HG03457 (cell line): ENCODE data around the gene NELFE.
"Not testable (repeated sequence)": the region's sequence is repeated elsewhere in the genome, so short reads cannot be mapped to it uniquely, and the experiment has no call there.

Experiments
- ATAC-seq: cut with Tn5 transposase; IDR thresholded peaks from one replicate; pipeline ENCODE4 v1.9.1; 2021; ENCODE audit warnings: moderate number of reproducible peaks; ENCODE audit not compliant: unreplicated experiment

The NELFE gene, protein sequence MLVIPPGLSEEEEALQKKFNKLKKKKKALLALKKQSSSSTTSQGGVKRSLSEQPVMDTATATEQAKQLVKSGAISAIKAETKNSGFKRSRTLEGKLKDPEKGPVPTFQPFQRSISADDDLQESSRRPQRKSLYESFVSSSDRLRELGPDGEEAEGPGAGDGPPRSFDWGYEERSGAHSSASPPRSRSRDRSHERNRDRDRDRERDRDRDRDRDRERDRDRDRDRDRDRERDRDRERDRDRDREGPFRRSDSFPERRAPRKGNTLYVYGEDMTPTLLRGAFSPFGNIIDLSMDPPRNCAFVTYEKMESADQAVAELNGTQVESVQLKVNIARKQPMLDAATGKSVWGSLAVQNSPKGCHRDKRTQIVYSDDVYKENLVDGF

GRCh38 chr6:31958741-31959739 lies at the start of gene NELFE, which contains the start of gene SKIC2:
Gene NELFE, minus strand, starts transcription at chr6:31958971. Its CDS starts 525 bp downstream, at chr6:31958446.
Gene SKIC2, plus strand, starts transcription at chr6:31959175. Its CDS starts 18 bp downstream, at chr6:31959193.
- ATAC-seq, result peak; percentile 73

- ATAC-seq, result not testable (repeated sequence)
Measured at GRCh38 chr6:32008037-32008436, 49.3 kb upstream of the NELFE start.

DNA sequence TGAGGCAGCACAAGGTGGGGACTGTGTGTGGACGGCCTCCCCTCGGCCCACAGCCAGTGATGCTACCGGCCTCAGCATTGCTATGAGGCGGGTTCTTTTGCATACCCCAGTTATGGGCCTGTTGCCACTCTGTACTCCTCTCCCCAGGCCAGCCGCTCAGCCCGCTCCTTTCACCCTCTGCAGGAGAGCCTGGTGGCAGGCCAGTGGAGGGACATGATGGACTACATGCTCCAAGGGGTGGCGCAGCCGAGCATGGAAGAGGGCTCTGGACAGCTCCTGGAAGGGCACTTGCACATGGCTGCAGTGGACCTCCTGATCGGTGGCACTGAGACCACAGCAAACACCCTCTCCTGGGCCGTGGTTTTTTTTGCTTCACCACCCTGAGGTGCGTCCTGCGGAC lies 48.3 kb upstream of the NELFE start:
- ATAC-seq, result not testable (repeated sequence)

- ATAC-seq, result not testable (repeated sequence)
Measured at GRCh38 chr6:32005991-32006529, 47.3 kb upstream of the NELFE start.

- ATAC-seq, result not testable (repeated sequence)
Measured at GRCh38 chr6:32005538-32005880, 46.7 kb upstream of the NELFE start.

- ATAC-seq, result not testable (repeated sequence)
Measured at GRCh38 chr6:32004864-32005537, 46.2 kb upstream of the NELFE start.

- not testable (repeated sequence) for ATAC-seq
Measured at GRCh38 chr6:32004393-32004792, 45.6 kb upstream of the NELFE start.

DNA sequence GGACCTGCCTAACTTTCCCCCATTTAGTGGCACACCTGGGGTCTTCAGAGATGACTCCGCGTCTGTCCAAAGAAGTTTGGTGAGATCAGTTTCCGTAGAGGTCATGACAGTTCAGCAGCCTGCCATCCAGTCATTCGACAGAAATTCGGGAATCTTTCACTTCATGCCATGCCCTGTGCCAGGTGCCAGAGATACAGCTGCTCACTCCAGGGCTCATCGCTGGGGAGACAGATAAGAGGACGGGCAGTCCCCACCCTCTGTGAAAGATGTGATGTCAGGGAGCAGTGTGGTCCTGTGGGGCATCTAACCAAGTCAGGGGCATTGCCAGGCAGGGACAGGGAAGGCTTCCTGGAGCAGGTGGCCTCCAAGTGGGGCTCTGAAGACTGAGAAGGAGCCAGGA lies 44.5 kb upstream of the NELFE start:
- ATAC-seq, result not testable (repeated sequence)

DNA sequence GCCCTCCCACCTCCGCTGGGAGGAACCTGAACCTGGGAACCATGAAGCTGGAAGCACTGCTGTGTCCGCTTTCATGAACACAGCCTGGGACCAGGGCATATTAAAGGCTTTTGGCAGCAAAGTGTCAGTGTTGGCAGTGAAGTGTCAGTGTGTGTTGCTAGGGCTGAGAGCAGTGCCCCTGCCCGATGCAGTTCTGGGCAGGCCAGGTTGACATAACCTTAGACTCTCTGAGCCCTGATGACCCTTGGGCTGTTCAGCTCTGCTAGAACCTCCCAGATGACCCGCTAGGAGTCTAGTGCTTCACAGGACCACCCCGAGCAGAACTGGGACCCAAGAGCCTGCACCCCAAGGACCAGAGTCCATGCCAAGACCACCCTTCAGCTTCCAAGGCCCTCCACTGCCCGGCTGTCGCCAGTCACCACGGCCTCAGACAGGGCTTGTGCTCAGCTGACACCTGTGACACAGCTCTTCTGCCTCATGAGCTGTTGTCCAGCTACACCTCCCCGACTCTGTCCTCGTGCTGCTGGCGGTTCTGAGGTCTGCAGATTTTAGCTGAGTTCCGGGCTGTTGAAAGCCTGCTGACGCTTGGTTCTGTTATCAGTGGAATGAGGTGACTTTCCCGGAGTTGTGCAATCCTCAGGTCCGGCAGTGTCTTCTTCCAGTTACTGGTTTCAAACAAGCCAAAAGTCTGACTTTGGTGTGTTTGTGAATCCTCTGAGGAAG lies 43.9 kb upstream of the NELFE start:
- not testable (repeated sequence) for ATAC-seq

DNA sequence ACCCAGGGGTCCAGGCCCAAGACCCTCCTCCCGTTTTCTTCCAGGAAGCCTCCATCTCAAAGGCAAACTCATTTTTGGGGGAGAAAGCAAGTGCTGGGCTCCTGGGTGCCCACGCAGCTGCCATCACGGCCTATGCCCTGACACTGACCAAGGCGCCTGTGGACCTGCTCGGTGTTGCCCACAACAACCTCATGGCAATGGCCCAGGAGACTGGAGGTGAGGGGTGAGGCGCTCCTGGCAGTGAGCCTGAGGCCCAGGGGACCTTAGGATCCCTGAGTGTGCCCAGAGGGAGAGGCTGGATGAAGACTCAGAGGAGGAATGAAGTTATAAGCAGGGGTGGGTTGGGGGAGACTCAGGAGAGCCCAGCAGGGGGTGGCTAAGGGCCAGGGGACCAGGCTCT lies 37.6 kb upstream of the NELFE start:
- not testable (repeated sequence) for ATAC-seq

DNA sequence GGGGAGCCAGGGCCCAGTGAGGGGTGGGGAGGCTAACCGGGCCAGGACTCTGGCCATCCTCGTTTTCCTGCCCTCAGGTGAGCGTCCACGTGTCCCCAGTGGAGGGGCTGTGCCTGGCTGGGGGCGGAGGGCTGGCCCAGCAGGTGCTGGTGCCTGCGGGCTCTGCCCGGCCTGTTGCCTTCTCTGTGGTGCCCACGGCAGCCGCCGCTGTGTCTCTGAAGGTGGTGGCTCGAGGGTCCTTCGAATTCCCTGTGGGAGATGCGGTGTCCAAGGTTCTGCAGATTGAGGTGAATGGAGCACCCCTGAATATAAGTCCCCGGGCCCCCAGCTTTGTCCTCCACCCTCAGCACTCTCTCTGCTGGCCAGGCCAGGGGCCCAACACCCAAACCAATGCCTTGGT lies 35.6 kb upstream of the NELFE start:
- ATAC-seq, result not testable (repeated sequence)

DNA sequence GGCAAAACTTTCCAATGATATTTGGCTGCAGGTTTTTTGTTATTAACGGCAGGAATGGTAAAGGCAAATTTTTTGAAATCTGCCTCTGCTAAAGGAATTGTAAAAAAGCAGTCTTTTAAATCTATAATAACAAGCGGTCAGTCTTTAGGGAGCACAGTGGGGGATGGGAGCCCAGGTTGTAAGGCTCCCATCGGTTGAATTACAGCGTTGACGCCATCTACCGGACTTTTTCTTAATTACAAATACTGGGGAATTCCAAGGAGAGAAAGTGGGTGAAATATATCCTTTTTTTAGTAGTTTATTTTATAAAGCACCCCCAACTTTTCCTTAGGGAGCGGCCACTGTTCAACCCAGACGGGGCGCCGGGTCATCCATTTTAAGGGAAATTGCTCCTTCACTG lies 30.6 kb upstream of the NELFE start:
- not testable (repeated sequence) for ATAC-seq

DNA sequence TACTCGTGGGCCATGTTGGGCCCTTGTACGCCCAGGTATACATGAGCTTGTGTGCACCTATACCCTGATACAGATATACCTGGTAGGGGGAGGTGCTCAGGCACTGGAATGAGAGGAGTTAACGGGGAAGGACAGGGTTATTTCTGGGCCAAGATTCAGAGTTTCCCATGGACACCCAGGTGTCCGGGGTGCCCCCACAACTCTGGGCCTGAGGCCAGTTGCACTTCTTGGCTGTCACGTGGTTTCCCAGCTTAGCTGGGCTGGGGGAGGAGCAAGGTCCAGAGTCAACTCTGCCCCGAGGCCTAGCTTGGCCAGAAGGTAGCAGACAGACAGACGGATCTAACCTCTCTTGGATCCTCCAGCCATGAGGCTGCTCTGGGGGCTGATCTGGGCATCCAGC lies 23.0 kb upstream of the NELFE start, which contains the start of gene C4A:
Gene C4A, plus strand, starts transcription at position 314 of the 400 bp plus-strand sequence. Its CDS starts 51 bp downstream, at position 365.
- not testable (repeated sequence) for ATAC-seq

- ATAC-seq, result not testable (repeated sequence)
Measured at GRCh38 chr6:31980998-31981397, 22.2 kb upstream of the NELFE start.

DNA sequence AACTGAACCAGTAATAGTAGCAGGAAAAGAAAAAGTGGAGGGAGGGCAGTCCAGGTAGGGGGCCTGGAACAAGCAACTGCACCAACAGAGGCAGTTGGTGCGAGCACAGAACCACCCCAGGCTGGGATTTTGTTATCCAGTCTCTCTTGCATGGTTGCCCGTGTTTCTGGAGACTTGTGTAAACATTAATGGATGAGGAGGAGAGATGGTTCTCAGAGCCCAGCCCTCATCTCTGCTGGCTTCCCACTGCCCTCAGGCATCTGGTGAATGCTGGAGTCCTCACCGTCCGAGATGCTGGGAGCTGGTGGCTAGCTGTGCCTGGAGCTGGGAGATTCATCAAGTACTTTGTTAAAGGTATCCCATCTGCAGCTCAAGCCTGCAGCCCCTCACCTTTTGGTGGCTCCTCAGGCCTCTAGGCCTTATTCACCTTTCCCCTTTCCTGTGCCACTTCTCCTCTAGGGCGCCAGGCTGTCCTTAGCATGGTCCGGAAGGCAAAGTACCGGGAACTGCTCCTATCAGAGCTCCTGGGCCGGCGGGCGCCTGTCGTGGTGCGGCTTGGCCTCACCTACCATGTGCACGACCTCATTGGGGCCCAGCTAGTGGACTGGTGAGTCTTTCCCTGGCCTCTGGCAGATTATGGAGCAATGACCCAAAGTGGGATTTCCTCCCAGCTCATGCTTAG lies 21.6 kb upstream of the NELFE start:
- not testable (repeated sequence) for ATAC-seq

DNA sequence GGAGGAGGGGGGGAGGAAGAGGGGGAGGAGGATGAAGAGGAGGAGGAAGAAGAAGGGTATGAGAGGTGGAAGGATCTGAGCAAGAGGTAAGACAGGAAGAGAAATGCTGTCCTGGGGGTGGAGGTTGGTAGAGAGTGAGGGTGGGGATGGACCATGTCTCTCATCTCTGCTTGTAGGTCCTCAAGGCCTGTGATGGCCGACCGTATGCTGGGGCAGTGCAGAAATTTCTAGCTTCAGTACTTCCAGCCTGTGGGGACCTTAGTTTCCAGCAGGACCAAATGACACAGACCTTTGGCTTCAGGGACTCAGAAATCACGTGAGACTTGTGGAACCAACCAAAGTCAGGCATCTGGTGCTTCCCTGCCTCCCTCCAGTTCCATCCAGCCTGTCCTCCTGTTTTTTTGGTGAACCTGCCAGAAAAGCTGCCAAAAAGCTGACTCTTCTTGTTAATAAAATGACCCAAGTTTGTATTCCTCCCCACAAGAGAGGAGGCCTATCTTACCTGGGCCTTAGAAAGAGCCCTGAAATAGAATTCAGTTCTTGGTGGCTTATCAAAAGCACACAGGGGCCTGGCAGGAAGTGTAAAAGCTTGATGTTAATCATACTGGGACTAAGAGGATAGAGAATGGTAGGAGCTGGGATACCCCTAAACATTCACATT lies 20.6 kb upstream of the NELFE start:
- ATAC-seq, result no peak

DNA sequence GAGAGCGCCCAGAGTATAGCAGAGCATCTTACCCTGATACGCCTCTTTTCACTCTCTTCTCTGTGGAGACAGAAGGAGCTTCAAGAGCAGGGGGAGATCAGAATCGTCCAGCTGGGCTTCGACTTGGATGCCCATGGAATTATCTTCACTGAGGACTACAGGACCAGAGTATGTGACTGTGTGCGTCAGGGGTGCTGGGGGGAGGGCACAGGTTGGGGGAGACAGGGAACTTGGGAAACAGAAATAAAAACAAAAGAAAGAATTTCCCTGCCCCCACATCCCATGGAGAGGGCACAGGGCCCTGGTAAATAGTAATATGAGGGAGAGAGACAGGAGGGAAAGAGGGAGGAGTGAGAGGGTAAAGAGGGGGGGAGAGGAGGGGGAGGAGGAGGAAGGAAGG lies 20.1 kb upstream of the NELFE start:
- no peak for ATAC-seq

- no peak for ATAC-seq
Measured at GRCh38 chr6:31977816-31978431, 19.2 kb upstream of the NELFE start.
